ENCODE data around the gene TSHZ2. TPM values are rescaled to one million over a fixed set of nuclear protein-coding genes. Genes with fewer than 3 reads are reported as not detected.
A peak's percentile ranks its signal among the peaks of the same experiment; 100 is the strongest.

Gene TSHZ2
- total and polyA plus RNA-seq, 2 donors (not counting 3 experiments of a cell fraction or from before 2014, with no cell fraction given): not detected

- no peak for FAIRE-seq
- H3K27ac ChIP-seq (ENCODE audit: insufficient read depth, low read depth, low read length): no peak overlapping the region
- no peak for TF ChIP-seq FOS (IDR thresholded peaks at IDR 0.05; ENCODE audit: borderline replicate concordance, insufficient read depth, low read length)
- no peak for TF ChIP-seq MYC (IDR thresholded peaks at IDR 0.05; ENCODE audit: low read depth, low read length)
- TF ChIP-seq POLR2A (IDR thresholded peaks at IDR 0.05; ENCODE audit: low read depth, low read length): no peak
- no peak for TF ChIP-seq POLR2AphosphoS5 (IDR thresholded peaks at IDR 0.05; ENCODE audit: insufficient read depth, low read depth, low read length)
- TF ChIP-seq CTCF (IDR thresholded peaks at IDR 0.05; ENCODE audit: extremely low read depth in 1 of 2, insufficient read depth in 1 of 2, low read depth in 1 of 2, low read length in 2 of 2): no peak
- no peak for TF ChIP-seq GATA2 (IDR thresholded peaks at IDR 0.05; ENCODE audit: insufficient read depth, insufficient read length, low read depth, low read length)
- TF ChIP-seq JUN (IDR thresholded peaks at IDR 0.05; ENCODE audit: borderline replicate concordance, insufficient read depth, insufficient read length, low read depth): no peak
- no peak for TF ChIP-seq MAX (IDR thresholded peaks at IDR 0.05; ENCODE audit: insufficient read depth, insufficient read length)
- TF ChIP-seq EZH2 (IDR thresholded peaks at IDR 0.05; ENCODE audit: borderline replicate concordance, low read depth, low read length, severe bottlenecking): no peak
- H3K9ac ChIP-seq (replicated peaks; ENCODE audit: extremely low read depth, insufficient read depth, low read length): no peak overlapping the region
- no peak overlapping the region for H3K4me3 ChIP-seq (replicated peaks in 1 of 3; ENCODE audit: insufficient read depth in 1 of 3, low read depth in 1 of 3, low read length in 3 of 3)
- no peaks in the 10 kb centered on the region for H4K20me1 ChIP-seq (replicated peaks; ENCODE audit: control insufficient read depth, extremely low read depth, insufficient read depth, low read length)
- H3K79me2 ChIP-seq (ENCODE audit: control insufficient read depth, insufficient read depth, low read length): no peaks in the 10 kb centered on the region
- no peaks in the 10 kb centered on the region for H3K9me3 ChIP-seq (replicated peaks; ENCODE audit: control insufficient read depth, insufficient read depth, low read length)
- dilution Hi-C loops (cut with MboI; ENCODE audit: extremely low pct_ligation_motif_present, low sequenced_read_pairs): no loop called here
- ChIA-PET CTCF (no interaction called here), POLR2A (no interaction called here)
- H3K4me1 ChIP-seq (ENCODE audit: control insufficient read depth, extremely low read depth, insufficient read depth, low read length): peaks cover 8% of the 10 kb centered on the region
- no peaks in the 10 kb centered on the region for H3K36me3 ChIP-seq (ENCODE audit: control insufficient read depth in 2 of 2, extremely low read depth in 1 of 2, insufficient read depth in 2 of 2, low read length in 2 of 2)
- BruUV-seq (replicated peaks): no TSS peak
- peak overlapping the region; percentile 47 for H3K4me2 ChIP-seq (ENCODE audit: insufficient read depth, low read length)
- H2AFZ ChIP-seq (ENCODE audit: low read depth, low read length): peak overlapping the region; percentile 33
- intact Hi-C loops (cut with micrococcal nuclease): no loop called here
- no peaks in the 10 kb centered on the region for H3K9me1 ChIP-seq (replicated peaks; ENCODE audit: control insufficient read depth, extremely low read depth, insufficient read depth, low read length)
- H3K27me3 ChIP-seq (ENCODE audit: control insufficient read depth in 2 of 2, insufficient read depth in 2 of 2, low read length in 2 of 2): no peaks in the 10 kb centered on the region
- no peak for DNase-seq (ENCODE audit: low read depth, low spot score)
Observed at GRCh38 chr20:53070224-53070623, 98.1 kb downstream of the TSHZ2 start.
